H1 (cell line): ENCODE results near the gene AMOTL2. TPM values are rescaled to one million over a fixed set of nuclear protein-coding genes. Genes with fewer than 3 reads are reported as not detected.

Experiments
- CTCF ChIA-PET: fragments of 300-600 bp; sonication (Branson Sonifier 250); formaldehyde crosslinking; loops from one replicate; lab custom pipeline; 2021; ENCODE audit not compliant: partially characterized antibody; lab: Charles Lee
- POLR2A ChIA-PET: fragments of 300-600 bp; sonication (Branson Sonifier 250); formaldehyde crosslinking; loops from one replicate; lab custom pipeline; 2021; ENCODE audit warnings: inconsistent platforms; ENCODE audit not compliant: partially characterized antibody; lab: Charles Lee
- DNase-seq, 2 experiments: peaks; one replicate each; pipeline versions ENCODE4 v3.0.0 to v3.0.0-alpha.2; 2010 to 2022; ENCODE audit warnings: low spot score in 2 of 2, low read depth in 1 of 2, mixed read lengths in 1 of 2
- FAIRE-seq: peaks from 2 replicates; lab custom pipeline; 2011; peaks lifted over from hg19 to GRCh38; lab: Jason Lieb, UNC
- H2AFZ ChIP-seq: 2 replicates; pipeline ENCODE4 v1.8.1; 2012; ENCODE audit warnings: low read length, inconsistent platforms
- H2AK5ac ChIP-seq: 2 replicates; pipeline ENCODE4 v1.6.1; 2013; ENCODE audit warnings: low read depth, low read length
- H2BK120ac ChIP-seq: replicated peaks from 2 replicates; pipeline ENCODE3; 2013; ENCODE audit warnings: low read depth, low read length, inconsistent platforms
- H2BK12ac ChIP-seq: 2 replicates; pipeline ENCODE4 v1.6.1; 2013; ENCODE audit warnings: low read depth, low read length
- H2BK15ac ChIP-seq: 2 replicates; pipeline ENCODE4 v1.6.1; 2013; ENCODE audit warnings: low read length
- H2BK20ac ChIP-seq: 2 replicates; pipeline ENCODE4 v1.6.1; 2013; ENCODE audit warnings: low read length
- H2BK5ac ChIP-seq: 2 replicates; pipeline ENCODE4 v1.6.1; 2013; ENCODE audit warnings: low read depth, low read length
- H3K14ac ChIP-seq: 2 replicates; pipeline ENCODE4 v1.6.1; 2013; ENCODE audit warnings: inconsistent platforms; ENCODE audit not compliant: insufficient read length
- H3K18ac ChIP-seq: 2 replicates; pipeline ENCODE4 v1.6.1; 2013; ENCODE audit warnings: low read length; ENCODE audit errors: extremely low read depth
- H3K23ac ChIP-seq: 2 replicates; pipeline ENCODE4 v1.6.1; 2013; ENCODE audit warnings: inconsistent platforms; ENCODE audit not compliant: insufficient read length
- H3K23me2 ChIP-seq: 2 replicates; pipeline ENCODE4 v1.6.1; 2013; ENCODE audit warnings: low read depth, low read length
- H3K27ac ChIP-seq: 2 replicates; pipeline ENCODE4 v1.6.1; 2011; ENCODE audit warnings: low read depth, low read length, inconsistent platforms
- H3K27me3 ChIP-seq, 4 experiments: replicated peaks in 1 of 4; 1 replicate in 1 of 4; 2 replicates in 3 of 4; pipeline versions ENCODE4 v1.6.1 to v1.8.1; 2011 to 2013; ENCODE audit warnings: low read length in 3 of 4, mild to moderate bottlenecking in 3 of 4, inconsistent platforms in 2 of 4, mixed read lengths in 2 of 4, moderate library complexity in 1 of 4; ENCODE audit not compliant: control insufficient read depth in 3 of 4, insufficient read depth in 3 of 4; ENCODE audit errors: extremely low read depth in 1 of 4
- H3K36me3 ChIP-seq, 4 experiments: 2 replicates each; pipeline versions ENCODE4 v1.6.1 to v1.8.1; 2011 to 2013; ENCODE audit warnings: mild to moderate bottlenecking in 4 of 4, low read length in 3 of 4, moderate library complexity in 2 of 4, control low read depth in 1 of 4, inconsistent platforms in 1 of 4; ENCODE audit not compliant: insufficient read depth in 4 of 4, control insufficient read depth in 2 of 4
- H3K4ac ChIP-seq: replicated peaks from 2 replicates; pipeline ENCODE3; 2013; ENCODE audit warnings: low read length, low read depth, mixed read lengths, inconsistent platforms; ENCODE audit not compliant: insufficient read length
- H3K4me1 ChIP-seq, 4 experiments: replicated peaks in 1 of 4; 1 replicate in 1 of 4; 2 replicates in 3 of 4; pipeline versions ENCODE4 v1.6.1 to v1.8.1; 2011 to 2013; ENCODE audit warnings: low read length in 3 of 4, inconsistent platforms in 2 of 4, mixed read lengths in 1 of 4; ENCODE audit not compliant: insufficient read depth in 4 of 4, control insufficient read depth in 3 of 4
- H3K4me2 ChIP-seq, 2 experiments: 2 replicates each; pipeline versions ENCODE4 v1.6.1 to v1.8.1; 2011 to 2013; ENCODE audit warnings: low read depth in 2 of 2, low read length in 2 of 2, control low read depth in 1 of 2, inconsistent platforms in 1 of 2, mild to moderate bottlenecking in 1 of 2; ENCODE audit not compliant: insufficient read depth in 1 of 2
- H3K4me3 ChIP-seq, 4 experiments: fragments of 200-600, 300-600 bp in 1 of 4; sonication (generic), shearing (Covaris generic), sonication (Bioruptor Twin) in 1 of 4; 2 replicates each; pipeline versions ENCODE4 v1.5.1 to v1.8.1; 2011 to 2016; ENCODE audit warnings: low read length in 4 of 4, low read depth in 3 of 4, control low read depth in 2 of 4, inconsistent platforms in 2 of 4, mild to moderate bottlenecking in 2 of 4, mixed read lengths in 1 of 4, moderate library complexity in 1 of 4; ENCODE audit not compliant: insufficient read depth in 2 of 4; ENCODE audit errors: extremely low read depth in 1 of 4
- H3K56ac ChIP-seq: replicated peaks from 2 replicates; pipeline ENCODE3; 2013; ENCODE audit warnings: low read depth, mild to moderate bottlenecking, mixed read lengths, low read length, inconsistent platforms; ENCODE audit not compliant: insufficient read length
- H3K79me1 ChIP-seq: 2 replicates; pipeline ENCODE4 v1.6.1; 2013; ENCODE audit warnings: low read depth, low read length, control low read depth
- H3K79me2 ChIP-seq, 2 experiments: 2 replicates each; pipeline versions ENCODE4 v1.6.1 to v1.8.1; 2012 to 2013; ENCODE audit warnings: low read length in 2 of 2, mild to moderate bottlenecking in 2 of 2, inconsistent platforms in 1 of 2; ENCODE audit not compliant: insufficient read depth in 2 of 2, control insufficient read depth in 1 of 2
- H3K9ac ChIP-seq, 4 experiments: replicated peaks in 1 of 4; 1 replicate in 1 of 4; 2 replicates in 3 of 4; pipeline versions ENCODE4 v1.6.1 to v1.8.1; 2011 to 2013; ENCODE audit warnings: low read depth in 3 of 4, low read length in 3 of 4, control low read depth in 2 of 4, mild to moderate bottlenecking in 2 of 4, moderate library complexity in 2 of 4, inconsistent platforms in 1 of 4; ENCODE audit errors: extremely low read depth in 1 of 4
- H3K9me3 ChIP-seq, 2 experiments: 2 replicates each; pipeline versions ENCODE4 v1.6.1 to v1.8.1; 2012 to 2013; ENCODE audit warnings: mild to moderate bottlenecking in 2 of 2, moderate library complexity in 2 of 2, control low read depth in 1 of 2, inconsistent platforms in 1 of 2, low read depth in 1 of 2, low read length in 1 of 2, mixed read lengths in 1 of 2; ENCODE audit not compliant: insufficient read depth in 2 of 2
- H4K20me1 ChIP-seq, 2 experiments: replicated peaks in 1 of 2; 2 replicates each; pipeline versions ENCODE3 to v1.8.1; 2011 to 2013; ENCODE audit warnings: inconsistent platforms in 2 of 2, low read length in 2 of 2, mild to moderate bottlenecking in 1 of 2; ENCODE audit not compliant: insufficient read depth in 2 of 2, control insufficient read depth in 1 of 2
- H4K5ac ChIP-seq: 2 replicates; pipeline ENCODE4 v1.6.1; 2013; ENCODE audit warnings: low read length, low read depth, mixed read lengths, inconsistent platforms; ENCODE audit not compliant: insufficient read length
- H4K8ac ChIP-seq: 2 replicates; pipeline ENCODE4 v1.8.0; 2013; ENCODE audit warnings: mild to moderate bottlenecking, moderate library complexity, low read length, inconsistent platforms; ENCODE audit not compliant: insufficient read depth; ENCODE audit errors: extremely low read depth
- H4K91ac ChIP-seq: replicated peaks from 2 replicates; pipeline ENCODE3; 2013; ENCODE audit warnings: low read length, mixed read lengths, inconsistent platforms; ENCODE audit not compliant: insufficient read length
- CEBPB ChIP-seq: IDR thresholded peaks from 2 replicates; pipeline ENCODE4 v1.6.1; 2012; ENCODE audit warnings: low read depth, low read length
- MAX ChIP-seq: IDR thresholded peaks from 2 replicates; pipeline ENCODE4 v1.6.1; 2012; ENCODE audit warnings: inconsistent platforms
- SIN3A ChIP-seq, 2 experiments: IDR thresholded peaks in 1 of 2; conservative IDR thresholded peaks in 1 of 2; 2 replicates each; pipeline ENCODE4 v1.6.1; 2011 to 2012; ENCODE audit warnings: low read length in 2 of 2, improper control_type of control experiment in 1 of 2, low read depth in 1 of 2, mild to moderate bottlenecking in 1 of 2
- WGBS, 2 experiments: shearing (Covaris generic) in 1 of 2; methylation state at CpG; one replicate each; pipeline versions ENCODE4 v1.1.6 to v1.1.7; 2013 to 2015; ENCODE audit warnings: low lambda C conversion rate in 2 of 2, mixed read lengths in 2 of 2, inconsistent platforms in 1 of 2, low coverage in 1 of 2, missing lambda C conversion rate in 1 of 2; ENCODE audit not compliant: insufficient replicate concordance in 2 of 2, insufficient coverage in 1 of 2, insufficient read length in 1 of 2; ENCODE audit errors: extremely low coverage in 1 of 2, missing lambda C conversion rate in 1 of 2; 5-methylcytosine and 5-hydroxymethylcytosine counted together
- polyA plus RNA-seq, 7 experiments: library from polyadenylated mRNA; depleted of rRNA in 3 of 7; stranded (reverse) in 5 of 7; unstranded in 2 of 7; fragments of >200 nt in 5 of 7; fragments of 200-250 nt in 2 of 7; gene quantifications; 1 replicate in 5 of 7; 2 replicates in 1 of 7; 4 replicates in 1 of 7; pipeline versions ENCODE4 v1.2.1 to v1.2.3, GENCODE V29; 2011 to 2013; ENCODE audit warnings: missing spikeins in 2 of 7, mixed read lengths in 2 of 7
- total RNA-seq: library from RNA; stranded (reverse); fragmentation: NEBNext Ultra II Directional; extraction: Animal tissue kit (Norgen Biotek cat#: 25700); gene quantifications from 2 replicates; pipeline ENCODE4 v1.2.1, GENCODE V29; 2021

The AMOTL2 gene
- total and polyA plus RNA-seq, 2 of the 8 experiments (the other 6 are each of a cell fraction or from before 2014, with no cell fraction given) = 19.0 to 63.7 TPM

DNA sequence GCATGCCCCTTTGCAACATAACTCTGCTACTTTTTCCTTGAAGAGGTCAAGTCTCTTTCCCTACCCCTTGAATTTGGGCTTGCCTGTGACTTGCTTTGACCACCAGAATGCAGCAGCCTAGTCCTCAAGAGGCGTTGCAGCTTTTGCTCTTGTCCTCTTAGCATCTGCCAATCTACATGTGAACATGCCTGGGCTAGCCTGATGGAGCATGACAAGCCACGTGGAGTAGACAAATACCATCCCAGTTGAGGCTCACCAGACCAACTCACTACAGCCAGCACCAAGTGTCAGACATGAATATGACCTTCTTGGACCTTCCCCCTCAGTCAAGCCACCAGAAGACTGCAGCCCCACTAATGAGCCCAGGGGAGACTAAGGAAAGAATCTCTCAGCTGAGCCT is 32.9 kb downstream of the AMOTL2 start:
- H3K4me3 ChIP-seq = no peak overlapping the region
- H3K79me2 ChIP-seq = no peaks in the 10 kb centered on the region
- H2BK5ac ChIP-seq = peak overlapping the region; percentile 37; the same call in 1 of the 2 replicates
- POLR2A ChIA-PET = interaction anchor here (1.2 to 43.9 kb wide), 2 partner anchors 24 to 27 kb away, joined by 3 to 1731 read pairs; partner anchors contain the start of gene AMOTL2
- FAIRE-seq (no peak), DNase-seq (no peak)
- TF ChIP-seq SIN3A (conservative IDR thresholded peaks at IDR 0.05 in 1 of 2, IDR thresholded peaks at IDR 0.05 in 1 of 2; ENCODE audit: low read depth in 1 of 2, low read length in 2 of 2) = no peak
- no peak for TF ChIP-seq CEBPB
- 0 out of 2 replicates have a peak, but pooled peaks have one; percentile 25 for TF ChIP-seq MAX
- no peak overlapping the region for H4K5ac ChIP-seq
- no peak overlapping the region; the same call in 1 of the 2 replicates for H2BK20ac ChIP-seq
- H4K91ac ChIP-seq = peak overlapping the region; percentile 29
- H2BK12ac ChIP-seq = no peak overlapping the region
- no peak overlapping the region for H2AFZ ChIP-seq
- no peaks in the 10 kb centered on the region for H4K20me1 ChIP-seq
- peaks cover 0 to 5% (median 0%) of the 10 kb centered on the region in 4 experiments; a peak in 3 of 7 replicates for H3K4me1 ChIP-seq
- 88% methylated on average over 2 of the region's 2 CpGs; no CpG with 5 or more reads in 1 of the 2 experiments for WGBS, 2 experiments
- no peak overlapping the region for H3K23ac ChIP-seq
- no peak overlapping the region for H4K8ac ChIP-seq
- H3K9me3 ChIP-seq = no peaks in the 10 kb centered on the region; a peak in 1 of 4 replicates
- H3K79me1 ChIP-seq = no peaks in the 10 kb centered on the region
- CTCF ChIA-PET = interaction anchor here (0.6 to 1.7 kb wide), 5 partner anchors 10 to 271 kb away, joined by 3 to 9 read pairs (median 3); no protein-coding TSS in a partner anchor
- H2AK5ac ChIP-seq = no peak overlapping the region
- H3K14ac ChIP-seq = no peak overlapping the region
- no peak overlapping the region for H3K56ac ChIP-seq
- H3K23me2 ChIP-seq = no peaks in the 10 kb centered on the region
- no peak overlapping the region for H3K9ac ChIP-seq
- H3K18ac ChIP-seq = no peak overlapping the region
- no peak overlapping the region for H2BK15ac ChIP-seq
- no peak overlapping the region for H3K27ac ChIP-seq
- H3K27me3 ChIP-seq = no peaks in the 10 kb centered on the region; a peak in 1 of 7 replicates
- H2BK120ac ChIP-seq = no peak overlapping the region
- H3K4me2 ChIP-seq = no peak overlapping the region
- H3K4ac ChIP-seq = no peak overlapping the region
- H3K36me3 ChIP-seq = no peaks in the 10 kb centered on the region
